ENCODE results near the gene SAXO1. TPM values are rescaled to one million over a fixed set of nuclear protein-coding genes. Genes with fewer than 3 reads are reported as not detected.
"Not testable (repeated sequence)": the region's sequence is repeated elsewhere in the genome, so short reads cannot be mapped to it uniquely, and the experiment has no call there.

SAXO1 gene
- total RNA-seq, 4 donors from 2014 or later, result 0.39 TPM; not detected in 3

GRCh38 chr9:18939943-18940342 lies 93.1 kb downstream of the SAXO1 start:
- H3K4me1 ChIP-seq, result no peaks in the 10 kb centered on the region
- TF ChIP-seq EP300 (IDR thresholded peaks at IDR 0.05), result no peak
- no peak for TF ChIP-seq CTCF (IDR thresholded peaks at IDR 0.05)
- TF ChIP-seq POLR2AphosphoS5 (IDR thresholded peaks at IDR 0.05), result no peak
- no peak for TF ChIP-seq POLR2A (IDR thresholded peaks at IDR 0.05)
- no peak overlapping the region for H3K4me3 ChIP-seq
- H3K36me3 ChIP-seq, result no peaks in the 10 kb centered on the region
- H3K27ac ChIP-seq, result no peak overlapping the region
- 78% methylated on average over 5 of the region's 5 CpGs; no CpG with 5 or more reads in 1 of the 2 donors for WGBS, 2 donors (ENCODE audit: low coverage in 1 of 2)
- H3K9me3 ChIP-seq, result no peaks in the 10 kb centered on the region
- ATAC-seq, result no peak
- H3K27me3 ChIP-seq, result no peaks in the 10 kb centered on the region

GRCh38 chr9:18936094-18936871 lies 96.7 kb downstream of the SAXO1 start:
- Histone ChIP-seq H3K27ac (no peak overlapping the region), H3K4me3 (no peak overlapping the region), H3K4me1 (no peaks in the 10 kb centered on the region), H3K9me3 (no peaks in the 10 kb centered on the region), H3K36me3 (no peaks in the 10 kb centered on the region), H3K27me3 (no peaks in the 10 kb centered on the region)
- no peak for ATAC-seq
- TF ChIP-seq CTCF (IDR thresholded peaks at IDR 0.05) (no peak), EP300 (IDR thresholded peaks at IDR 0.05) (no peak), POLR2A (IDR thresholded peaks at IDR 0.05) (no peak), POLR2AphosphoS5 (IDR thresholded peaks at IDR 0.05) (no peak)
- WGBS, 2 donors (ENCODE audit: low coverage in 1 of 2), result 59 to 88% methylated on average over 3 to 7 of the region's 7 CpGs

- Histone ChIP-seq H3K27me3 (no peaks in the 10 kb centered on the region), H3K4me1 (no peaks in the 10 kb centered on the region), H3K36me3 (no peaks in the 10 kb centered on the region), H3K9me3 (no peaks in the 10 kb centered on the region), H3K27ac (no peak overlapping the region), H3K4me3 (no peak overlapping the region)
- WGBS, 2 donors (ENCODE audit: low coverage in 1 of 2), result 80% methylated on average over 1 of the region's 2 CpGs; no CpG with 5 or more reads in 1 of the 2 donors
- ATAC-seq, result no peak
- TF ChIP-seq POLR2AphosphoS5 (IDR thresholded peaks at IDR 0.05) (no peak), POLR2A (IDR thresholded peaks at IDR 0.05) (no peak), EP300 (IDR thresholded peaks at IDR 0.05) (no peak), CTCF (IDR thresholded peaks at IDR 0.05) (no peak)
Measured at GRCh38 chr9:18935541-18935940, 97.5 kb downstream of the SAXO1 start.

GRCh38 chr9:18930611-18931010 lies 102.4 kb downstream of the SAXO1 start:
- WGBS, 2 donors (ENCODE audit: low coverage in 1 of 2), result 41 to 50% methylated on average over 2 of the region's 13 CpGs
- not testable (repeated sequence) for H3K4me3 ChIP-seq, ATAC-seq, H3K27ac ChIP-seq, H3K36me3 ChIP-seq, H3K4me1 ChIP-seq, H3K9me3 ChIP-seq, H3K27me3 ChIP-seq

GRCh38 chr9:18928711-18929110 lies 104.3 kb downstream of the SAXO1 start:
- H3K4me3 ChIP-seq, result no peak overlapping the region
- no peak overlapping the region for H3K27ac ChIP-seq
- WGBS, 2 donors (ENCODE audit: low coverage in 1 of 2), result 77 to 100% methylated on average over 2 to 4 of the region's 7 CpGs
- ATAC-seq, result no peak
- H3K4me1 ChIP-seq, result no peaks in the 10 kb centered on the region
- TF ChIP-seq POLR2AphosphoS5 (IDR thresholded peaks at IDR 0.05) (no peak), POLR2A (IDR thresholded peaks at IDR 0.05) (no peak), CTCF (IDR thresholded peaks at IDR 0.05) (no peak), EP300 (IDR thresholded peaks at IDR 0.05) (no peak)
- no peaks in the 10 kb centered on the region for H3K36me3 ChIP-seq
- no peaks in the 10 kb centered on the region for H3K9me3 ChIP-seq
- H3K27me3 ChIP-seq, result no peaks in the 10 kb centered on the region

Measured in gastroesophageal sphincter (tissue), 4 donors.